ENCODE measurements around the gene ERBB4.
A peak's percentile ranks its signal among the peaks of the same experiment; 100 is the strongest.
"Not testable (repeated sequence)": the region's sequence is repeated elsewhere in the genome, so short reads cannot be mapped to it uniquely, and the experiment has no call there.

ERBB4 gene

DNA sequence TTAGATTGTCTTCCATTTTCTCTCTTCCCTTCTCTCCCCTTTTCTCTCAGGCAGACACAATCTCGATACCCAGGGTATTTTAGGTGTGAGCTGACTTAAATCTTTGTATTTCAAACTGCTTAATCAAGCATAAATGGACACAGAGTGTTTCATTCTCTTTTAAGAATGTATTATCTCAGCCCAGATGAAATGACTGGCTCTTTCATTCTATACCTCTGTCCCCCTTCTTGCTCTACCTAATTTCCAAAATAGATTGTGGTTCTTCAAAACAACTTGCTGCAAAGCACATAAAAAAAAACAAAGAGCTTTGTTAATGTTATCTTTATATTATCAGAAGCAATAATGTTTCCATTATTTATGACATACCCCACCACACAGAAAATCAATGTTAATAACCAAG, 514.6 kb downstream of the ERBB4 start:
- DNase-seq (ENCODE audit: low read depth), result no peak
- H3K4me3 ChIP-seq (ENCODE audit: low read length), result no peak overlapping the region
- TF ChIP-seq, protein P1, sequence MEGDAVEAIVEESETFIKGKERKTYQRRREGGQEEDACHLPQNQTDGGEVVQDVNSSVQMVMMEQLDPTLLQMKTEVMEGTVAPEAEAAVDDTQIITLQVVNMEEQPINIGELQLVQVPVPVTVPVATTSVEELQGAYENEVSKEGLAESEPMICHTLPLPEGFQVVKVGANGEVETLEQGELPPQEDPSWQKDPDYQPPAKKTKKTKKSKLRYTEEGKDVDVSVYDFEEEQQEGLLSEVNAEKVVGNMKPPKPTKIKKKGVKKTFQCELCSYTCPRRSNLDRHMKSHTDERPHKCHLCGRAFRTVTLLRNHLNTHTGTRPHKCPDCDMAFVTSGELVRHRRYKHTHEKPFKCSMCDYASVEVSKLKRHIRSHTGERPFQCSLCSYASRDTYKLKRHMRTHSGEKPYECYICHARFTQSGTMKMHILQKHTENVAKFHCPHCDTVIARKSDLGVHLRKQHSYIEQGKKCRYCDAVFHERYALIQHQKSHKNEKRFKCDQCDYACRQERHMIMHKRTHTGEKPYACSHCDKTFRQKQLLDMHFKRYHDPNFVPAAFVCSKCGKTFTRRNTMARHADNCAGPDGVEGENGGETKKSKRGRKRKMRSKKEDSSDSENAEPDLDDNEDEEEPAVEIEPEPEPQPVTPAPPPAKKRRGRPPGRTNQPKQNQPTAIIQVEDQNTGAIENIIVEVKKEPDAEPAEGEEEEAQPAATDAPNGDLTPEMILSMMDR (conservative IDR thresholded peaks at IDR 0.05; ENCODE audit: low read length), result no peak

DNA sequence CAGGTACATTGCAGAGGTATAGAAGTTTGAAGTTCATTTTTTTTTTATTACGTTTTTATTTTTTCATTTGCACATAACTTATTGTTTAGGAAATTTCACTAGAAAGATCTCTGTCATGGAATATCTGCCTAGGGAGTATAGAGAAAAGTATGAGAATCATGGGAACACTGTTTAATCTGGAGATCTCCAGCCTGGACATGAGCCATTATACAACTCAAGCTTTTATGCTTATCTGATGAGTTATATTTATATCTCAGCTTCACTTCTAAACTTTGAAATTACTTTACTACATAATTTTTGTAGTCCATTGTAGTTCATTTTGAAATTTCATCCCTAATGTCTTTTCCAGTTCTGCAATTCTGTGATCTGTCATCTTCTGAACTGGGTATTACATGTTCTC, 515.6 kb downstream of the ERBB4 start:
- no peak for DNase-seq (ENCODE audit: low read depth)
- H3K4me3 ChIP-seq (ENCODE audit: low read length), result no peak overlapping the region
- TF ChIP-seq, protein P1 (conservative IDR thresholded peaks at IDR 0.05; ENCODE audit: low read length), result no peak

DNA sequence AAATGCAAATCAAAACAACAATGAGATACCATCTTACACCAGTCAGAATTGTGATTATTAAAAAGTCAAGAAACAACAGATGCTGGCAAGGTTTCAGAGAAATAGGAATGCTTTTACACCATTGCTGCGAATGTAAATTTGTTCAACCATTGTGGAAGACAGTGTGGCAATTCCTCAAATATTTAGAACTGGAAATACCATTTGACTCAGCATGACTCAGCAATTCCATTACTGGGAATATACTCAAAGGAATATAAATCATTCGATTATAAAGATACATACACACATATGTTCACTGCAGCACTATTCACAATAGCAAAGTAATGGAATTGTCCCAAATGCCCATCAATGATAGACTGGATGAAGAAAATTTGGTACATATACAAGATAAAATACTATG, 516.7 kb downstream of the ERBB4 start:
- peak; percentile 80 for DNase-seq (ENCODE audit: low read depth)
- no peak overlapping the region for H3K4me3 ChIP-seq (ENCODE audit: low read length)
- TF ChIP-seq, protein P1 (conservative IDR thresholded peaks at IDR 0.05; ENCODE audit: low read length), result no peak

DNA sequence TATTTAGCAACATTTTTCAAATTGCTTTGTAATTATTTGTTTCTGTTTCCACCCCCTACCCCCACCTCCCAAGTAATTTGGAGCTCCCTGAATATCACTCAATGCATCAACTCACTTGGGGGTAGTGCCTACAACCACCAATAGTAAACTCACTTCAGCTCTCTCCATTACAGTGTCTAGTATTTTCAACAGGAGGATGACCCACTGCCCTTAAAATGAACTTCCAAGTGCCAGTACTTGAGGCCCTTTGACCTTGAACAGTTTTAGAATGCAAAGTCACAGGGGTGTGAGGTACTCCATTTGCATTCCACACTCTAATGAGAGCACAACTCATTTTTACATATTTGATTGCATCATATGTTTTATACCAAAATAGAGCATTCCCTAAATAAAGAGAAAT, 523.0 kb downstream of the ERBB4 start:
- DNase-seq (ENCODE audit: low read depth), result peak; percentile 11
- TF ChIP-seq, protein P1 (conservative IDR thresholded peaks at IDR 0.05; ENCODE audit: low read length), result no peak
- H3K4me3 ChIP-seq (ENCODE audit: low read length), result no peak overlapping the region

DNA sequence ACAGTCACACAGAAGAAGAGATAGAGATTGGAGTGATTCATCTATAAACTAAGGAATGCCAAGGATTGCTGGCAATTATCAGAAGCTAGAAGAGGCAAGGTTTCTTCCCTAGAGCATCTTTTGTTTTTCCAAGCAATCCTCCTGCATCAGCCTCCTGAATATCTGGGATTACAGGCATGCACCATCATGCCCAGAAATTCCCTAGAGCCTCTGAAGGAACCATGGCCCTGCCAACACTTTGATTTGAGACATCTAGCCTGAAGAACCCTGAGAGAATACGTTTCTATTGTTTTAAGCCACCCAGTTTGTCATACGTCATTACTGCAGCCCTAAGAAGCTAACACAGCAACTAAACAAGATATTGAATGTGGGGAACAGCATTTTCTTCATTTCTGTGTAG, 525.0 kb downstream of the ERBB4 start:
- DNase-seq (ENCODE audit: low read depth), result no peak
- H3K4me3 ChIP-seq (ENCODE audit: low read length), result no peak overlapping the region
- TF ChIP-seq, protein P1 (conservative IDR thresholded peaks at IDR 0.05; ENCODE audit: low read length), result no peak

DNA sequence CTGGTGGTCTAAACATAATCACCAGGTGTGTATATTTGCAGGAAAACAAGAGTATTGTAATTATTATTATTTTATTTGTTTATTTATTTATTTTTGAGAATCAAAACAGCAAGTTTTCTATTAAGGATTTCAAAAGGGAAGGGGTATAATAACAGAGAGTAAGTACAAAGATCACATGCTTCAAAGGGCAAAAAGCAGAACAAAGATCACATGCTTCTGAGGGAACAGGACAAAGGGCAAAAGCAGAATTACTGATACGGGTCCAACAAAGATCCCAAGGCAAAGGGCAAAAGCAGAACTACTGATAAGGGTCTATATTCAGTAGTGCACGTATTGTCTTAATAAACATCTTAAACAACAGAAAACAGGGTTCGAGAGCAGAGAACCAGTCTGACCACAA, 528.3 kb downstream of the ERBB4 start:
- not testable (repeated sequence) for DNase-seq (ENCODE audit: low read depth)

DNA sequence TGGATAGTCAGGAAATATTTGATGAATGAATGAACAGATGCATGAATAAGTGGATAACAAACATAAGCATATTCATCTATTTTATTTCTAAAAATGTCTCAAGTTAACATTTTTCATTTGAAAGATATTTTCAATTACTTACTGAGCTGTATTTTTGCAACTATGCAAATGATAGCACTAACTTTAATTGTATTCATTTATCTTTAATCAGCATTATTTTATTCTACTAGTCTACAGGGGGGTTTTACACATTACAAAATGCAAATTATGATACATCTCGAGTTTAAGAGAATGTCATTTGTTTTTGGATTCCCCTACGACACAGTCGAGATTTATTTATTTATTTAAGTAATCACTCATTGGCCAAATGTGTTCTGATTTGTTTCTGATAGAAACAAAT, 530.6 kb downstream of the ERBB4 start:
- DNase-seq (ENCODE audit: low read depth), result no peak
- H3K4me3 ChIP-seq (ENCODE audit: low read length), result no peak overlapping the region
- TF ChIP-seq, protein P1 (conservative IDR thresholded peaks at IDR 0.05; ENCODE audit: low read length), result no peak

More for the DNA sequence above, 528.3 kb downstream of the ERBB4 start:
- H3K4me3 ChIP-seq (ENCODE audit: low read length), result not testable (repeated sequence)

DNA sequence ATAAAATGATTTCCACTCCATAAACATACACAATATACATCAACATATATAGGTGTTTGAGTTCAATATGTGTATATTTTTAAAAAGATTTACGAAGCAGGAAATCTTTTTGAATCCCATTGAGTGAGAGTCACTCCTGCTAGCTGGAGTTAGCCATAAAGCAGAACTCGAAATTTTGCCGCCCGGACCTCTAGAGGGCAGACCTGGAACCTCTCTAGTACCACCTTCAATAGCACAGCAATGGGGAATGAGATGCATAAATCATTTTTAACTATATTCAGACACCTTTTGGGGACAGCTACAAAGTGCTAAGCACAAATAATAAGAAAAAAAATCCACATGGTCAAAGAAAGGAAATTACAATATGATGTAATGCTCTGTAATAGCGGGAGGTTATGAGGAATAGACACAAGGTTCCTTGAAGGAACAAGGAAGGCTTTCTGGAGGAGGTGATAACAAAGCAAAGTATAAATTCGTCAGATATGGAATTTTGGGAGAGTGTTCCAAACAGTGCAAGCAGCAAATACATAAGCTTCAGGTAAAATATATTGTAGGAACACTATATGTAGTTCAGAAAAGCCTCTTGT, 533.4 kb downstream of the ERBB4 start:
- no peak overlapping the region for H3K4me3 ChIP-seq (ENCODE audit: low read length)
- TF ChIP-seq, protein P1 (conservative IDR thresholded peaks at IDR 0.05; ENCODE audit: low read length), result peak; percentile 59
- peak; percentile 10 for DNase-seq (ENCODE audit: low read depth)
